GM12878 (cell line): ENCODE measurements around the gene DMWD. TPM values are rescaled to one million over a fixed set of nuclear protein-coding genes. Genes with fewer than 3 reads are reported as not detected.

Source experiments
- ATAC-seq: fragments of 200-7000 bp; cut with Tn5 transposase; 3 replicates; pipeline ENCODE4 v1.9.1; 2020; ENCODE audit warnings: mild to moderate bottlenecking, moderate library complexity
- BruUV-seq: library from RNA; stranded (reverse); fragments of 400-500 nt; replicated peaks from 2 replicates; lab custom pipeline; 2021; lab: Mats Ljungman, UMichigan
- CTCF ChIA-PET: fragments of 300-600 bp; sonication (Branson Sonifier 250); formaldehyde crosslinking; extraction: SDS; loops from one replicate; lab custom pipeline; 2021; ENCODE audit warnings: inconsistent platforms; lab: Yijun Ruan, JAX
- POLR2A ChIA-PET: fragments of 350-600 bp; formaldehyde crosslinking; extraction: SDS; loops from one replicate; lab custom pipeline; 2021; ENCODE audit warnings: inconsistent platforms; lab: Charles Lee
- RAD21 ChIA-PET: fragments of 300-600 bp; sonication (Branson Sonifier 250); formaldehyde crosslinking; loops from one replicate; lab custom pipeline; 2023; ENCODE audit warnings: antibody characterized with exemption; ENCODE audit not compliant: unreplicated experiment; lab: Charles Lee
- SMC1A ChIA-PET: fragments of 300-600 bp; sonication (Branson Sonifier 250); formaldehyde crosslinking; loops from one replicate; lab custom pipeline; 2023; ENCODE audit not compliant: unreplicated experiment, uncharacterized antibody; lab: Charles Lee
- DNase-seq: peaks from one replicate; pipeline ENCODE4 v3.0.0-alpha.2; 2011; ENCODE audit warnings: low read depth, low spot score
- FAIRE-seq: peaks from 3 replicates; lab custom pipeline; 2011; peaks lifted over from hg19 to GRCh38; lab: Jason Lieb, UNC
- H2AFZ ChIP-seq: 2 replicates; pipeline ENCODE4 v1.6.0; 2011; ENCODE audit warnings: low read depth, low read length, control low read depth; ENCODE audit not compliant: control insufficient read depth
- H3K27ac ChIP-seq: 2 replicates; pipeline ENCODE4 v1.5.1; 2011; ENCODE audit warnings: control low read depth; ENCODE audit not compliant: control insufficient read depth, insufficient read depth
- H3K27me3 ChIP-seq, 2 experiments: replicated peaks in 1 of 2; 2 replicates each; pipeline versions ENCODE4 v1.6.0 to v1.6.1; 2011; ENCODE audit warnings: low read length in 1 of 2; ENCODE audit not compliant: control insufficient read depth in 2 of 2, insufficient read depth in 2 of 2
- H3K36me3 ChIP-seq, 2 experiments: 2 replicates each; pipeline ENCODE4 v1.5.1; 2011; ENCODE audit warnings: low read length in 1 of 2; ENCODE audit not compliant: control insufficient read depth in 2 of 2, insufficient read depth in 2 of 2
- H3K4me1 ChIP-seq: 2 replicates; pipeline ENCODE4 v1.6.1; 2011; ENCODE audit warnings: mild to moderate bottlenecking, low read length, moderate library complexity, mixed read lengths; ENCODE audit not compliant: control insufficient read depth, insufficient read depth
- H3K4me2 ChIP-seq: 2 replicates; pipeline ENCODE4 v1.6.0; 2011; ENCODE audit warnings: control low read depth; ENCODE audit not compliant: control insufficient read depth, insufficient read depth
- H3K4me3 ChIP-seq: fragments of 200-600 bp; sonication (generic); 2 replicates; pipeline ENCODE4 v1.5.1; 2016
- H3K79me2 ChIP-seq: 2 replicates; pipeline ENCODE4 v1.6.0; 2011; ENCODE audit warnings: low read length; ENCODE audit not compliant: control insufficient read depth, insufficient read depth
- H3K9ac ChIP-seq: 2 replicates; pipeline ENCODE4 v1.8.0; 2011; ENCODE audit warnings: low read length, control low read depth, mixed read lengths; ENCODE audit not compliant: control insufficient read depth, insufficient read depth
- H3K9me3 ChIP-seq: replicated peaks from 3 replicates; pipeline ENCODE4 v1.5.1; 2011; ENCODE audit warnings: mild to moderate bottlenecking, low read length; ENCODE audit not compliant: control insufficient read depth, insufficient read depth
- H4K20me1 ChIP-seq: 2 replicates; pipeline ENCODE4 v1.6.0; 2011; ENCODE audit not compliant: control insufficient read depth, insufficient read depth
- IRF5 ChIP-seq: fragments of 450-650 bp; IDR thresholded peaks from 2 replicates; pipeline ENCODE4 v1.6.1; 2017; ENCODE audit warnings: borderline replicate concordance
- MEF2A ChIP-seq: IDR thresholded peaks from 2 replicates; pipeline ENCODE4 v1.6.1; 2011; ENCODE audit warnings: low read depth, mild to moderate bottlenecking, low read length, moderate library complexity; ENCODE audit not compliant: insufficient read depth
- PRDM15 ChIP-seq: fragments of 450-650 bp; formaldehyde crosslinking; IDR thresholded peaks from 2 replicates; pipeline ENCODE4 v1.4.0; 2020; ENCODE audit warnings: mild to moderate bottlenecking, moderate library complexity
- SMC3 ChIP-seq: IDR thresholded peaks from 2 replicates; pipeline ENCODE4 v1.6.1; 2011; ENCODE audit warnings: low read length, improper control_type of control experiment, borderline replicate concordance
- SUZ12 ChIP-seq: fragments of 200-600 bp; sonication (generic); IDR thresholded peaks from one replicate; pipeline ENCODE4 v1.6.1; 2018; ENCODE audit warnings: antibody characterized with exemption, mild to moderate bottlenecking; ENCODE audit not compliant: unreplicated experiment
- ZBED1 ChIP-seq: IDR thresholded peaks from 2 replicates; pipeline ENCODE4 v1.6.1; 2016; ENCODE audit warnings: borderline replicate concordance
- ZNF384 ChIP-seq: IDR thresholded peaks from 2 replicates; pipeline ENCODE4 v1.6.1; 2012; ENCODE audit warnings: low read depth, mild to moderate bottlenecking, low read length, improper control_type of control experiment, borderline replicate concordance
- ZSCAN29 ChIP-seq: fragments of 450-650 bp; IDR thresholded peaks from 2 replicates; pipeline ENCODE4 v1.6.1; 2017; ENCODE audit warnings: mild to moderate bottlenecking, moderate library complexity
- WGBS: methylation state at CpG from one replicate; pipeline ENCODE4 v1.1.6; 2016; ENCODE audit warnings: low lambda C conversion rate; ENCODE audit not compliant: insufficient replicate concordance, insufficient coverage; ENCODE audit errors: missing lambda C conversion rate; 5-methylcytosine and 5-hydroxymethylcytosine counted together
- in situ Hi-C: fragments of 300-500 bp; cut with MboI; formaldehyde crosslinking; loops from 9 replicates; pipeline ENCODE4 v1.14.3; 2018; ENCODE audit warnings: mixed read lengths
- intact Hi-C: fragments of 100-400 bp; cut with micrococcal nuclease; formaldehyde crosslinking; loops from one replicate; pipeline ENCODE4 v1.14.2; 2022; ENCODE audit not compliant: unreplicated experiment
- polyA plus RNA-seq, 11 experiments: library from polyadenylated mRNA; depleted of rRNA in 4 of 11; unstranded in 6 of 11; stranded (reverse) in 5 of 11; fragments of >200 nt; fragmentation: Nextera tagmentation in 4 of 11; fragmentation: Illumina TruSeq in 1 of 11; extraction: Ambion mirVana in 4 of 11; extraction: Trizol in 1 of 11; gene quantifications; 1 replicate in 1 of 11; 2 replicates in 10 of 11; pipeline versions ENCODE4 v1.2.1 to v1.2.3, GENCODE V29; 2011 to 2016; ENCODE audit warnings: inconsistent platforms in 2 of 11, missing spikeins in 2 of 11, low read depth in 1 of 11
- total RNA-seq, 4 experiments: library from RNA; depleted of rRNA in 3 of 4; stranded (reverse); fragments of >200 nt in 3 of 4; fragmentation: Illumina TruSeq in 1 of 4; extraction: Trizol in 1 of 4; gene quantifications; 2 replicates each; pipeline versions ENCODE4 v1.2.1 to v1.2.3, GENCODE V29; 2013 to 2021
- TF ChIP-seq, protein P1 (sequence below): fragments of 450-650 bp; IDR thresholded peaks from 2 replicates; pipeline ENCODE4 v1.6.1; 2014; ENCODE audit warnings: mild to moderate bottlenecking

DMWD gene
- total and polyA plus RNA-seq, 10 of the 15 experiments (the other 5 are each of a cell fraction or from before 2014, with no cell fraction given) = 3.5 to 56.0 (median 11.6) TPM

DNA sequence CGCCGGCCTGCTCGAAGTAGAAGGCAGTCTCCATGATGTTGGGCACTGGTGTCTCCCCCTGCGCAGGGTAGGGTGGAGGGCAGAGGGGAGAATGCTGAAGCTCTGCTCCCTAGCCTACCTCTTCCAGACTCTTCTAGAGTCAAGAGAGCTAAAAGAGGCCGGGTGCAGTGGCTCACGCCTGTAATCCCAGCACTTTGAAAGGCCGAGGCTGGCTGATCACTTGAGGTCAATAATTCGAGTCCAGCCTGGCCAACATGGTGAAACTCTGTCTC is 12.2 kb upstream of the DMWD start:
- Histone ChIP-seq H3K27me3 (no peaks in the 10 kb centered on the region), H3K36me3 (no peaks in the 10 kb centered on the region), H3K27ac (no peak overlapping the region), H2AFZ (no peak overlapping the region), H3K9ac (no peak overlapping the region), H3K4me3 (no peak overlapping the region), H3K9me3 (no peaks in the 10 kb centered on the region)
- RAD21 ChIA-PET = no interaction called here
- SMC1A ChIA-PET = no interaction called here
- no peak for TF ChIP-seq SMC3
- TF ChIP-seq, all 136 proteins: peak for 0
- intact Hi-C loops = no loop called here
- POLR2A ChIA-PET = no interaction called here
- no peak for ATAC-seq
- H3K79me2 ChIP-seq = no peaks in the 10 kb centered on the region
- WGBS = 79% methylated on average over 8 of the region's 8 CpGs
- no TSS peak for BruUV-seq
- in situ Hi-C loops = no loop called here
- no peak overlapping the region for H3K4me2 ChIP-seq
- CTCF ChIA-PET = interaction anchor here (1.2 kb wide), 1 partner anchor 34 kb away, joined by 5 read pairs; no protein-coding TSS in a partner anchor
- H3K4me1 ChIP-seq = peaks cover 10% of the 10 kb centered on the region
- no peak for DNase-seq
- FAIRE-seq = no peak
- H4K20me1 ChIP-seq = no peaks in the 10 kb centered on the region

GRCh38 chr19:45804140-45804958 is 11.7 kb upstream of the DMWD start:
- SMC1A ChIA-PET = no interaction called here
- no peak overlapping the region for H2AFZ ChIP-seq
- no TSS peak for BruUV-seq
- H3K27me3 ChIP-seq = no peaks in the 10 kb centered on the region
- no peaks in the 10 kb centered on the region for H3K9me3 ChIP-seq
- no peak overlapping the region for H3K4me2 ChIP-seq
- DNase-seq (no peak), ATAC-seq (no peak), FAIRE-seq (no peak)
- WGBS = 83% methylated on average over 46 of the region's 57 CpGs
- RAD21 ChIA-PET = no interaction called here
- no peaks in the 10 kb centered on the region for H4K20me1 ChIP-seq
- H3K4me3 ChIP-seq = no peak overlapping the region
- intact Hi-C loops = no loop called here
- no peak overlapping the region for H3K27ac ChIP-seq
- H3K36me3 ChIP-seq = no peaks in the 10 kb centered on the region
- no peaks in the 10 kb centered on the region for H3K79me2 ChIP-seq
- H3K4me1 ChIP-seq = peaks cover 5% of the 10 kb centered on the region
- in situ Hi-C loops = no loop called here
- POLR2A ChIA-PET = interaction anchor here (0.7 kb wide), 1 partner anchor 11 kb away, joined by 3 read pairs; no protein-coding TSS in a partner anchor
- CTCF ChIA-PET = interaction anchor here (1.2 to 1.3 kb wide), 2 partner anchors 12 to 33 kb away, joined by 5 read pairs; no protein-coding TSS in a partner anchor
- H3K9ac ChIP-seq = no peak overlapping the region
- TF ChIP-seq ZSCAN29 = no peak
- no peak for TF ChIP-seq ZBED1
- TF ChIP-seq ZNF384 = no peak
- no peak for TF ChIP-seq IRF5
- no peak for TF ChIP-seq PRDM15
- TF ChIP-seq, protein P1, sequence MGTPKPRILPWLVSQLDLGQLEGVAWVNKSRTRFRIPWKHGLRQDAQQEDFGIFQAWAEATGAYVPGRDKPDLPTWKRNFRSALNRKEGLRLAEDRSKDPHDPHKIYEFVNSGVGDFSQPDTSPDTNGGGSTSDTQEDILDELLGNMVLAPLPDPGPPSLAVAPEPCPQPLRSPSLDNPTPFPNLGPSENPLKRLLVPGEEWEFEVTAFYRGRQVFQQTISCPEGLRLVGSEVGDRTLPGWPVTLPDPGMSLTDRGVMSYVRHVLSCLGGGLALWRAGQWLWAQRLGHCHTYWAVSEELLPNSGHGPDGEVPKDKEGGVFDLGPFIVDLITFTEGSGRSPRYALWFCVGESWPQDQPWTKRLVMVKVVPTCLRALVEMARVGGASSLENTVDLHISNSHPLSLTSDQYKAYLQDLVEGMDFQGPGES = no peak
- no peak for TF ChIP-seq MEF2A
- TF ChIP-seq SUZ12 = no peak
